Measurements from ENCODE around the gene SLC23A1.

Gene SLC23A1

GRCh38 chr5:139371482-139372435, 11.3 kb downstream of the SLC23A1 start:
- TF ChIP-seq, protein P1, sequence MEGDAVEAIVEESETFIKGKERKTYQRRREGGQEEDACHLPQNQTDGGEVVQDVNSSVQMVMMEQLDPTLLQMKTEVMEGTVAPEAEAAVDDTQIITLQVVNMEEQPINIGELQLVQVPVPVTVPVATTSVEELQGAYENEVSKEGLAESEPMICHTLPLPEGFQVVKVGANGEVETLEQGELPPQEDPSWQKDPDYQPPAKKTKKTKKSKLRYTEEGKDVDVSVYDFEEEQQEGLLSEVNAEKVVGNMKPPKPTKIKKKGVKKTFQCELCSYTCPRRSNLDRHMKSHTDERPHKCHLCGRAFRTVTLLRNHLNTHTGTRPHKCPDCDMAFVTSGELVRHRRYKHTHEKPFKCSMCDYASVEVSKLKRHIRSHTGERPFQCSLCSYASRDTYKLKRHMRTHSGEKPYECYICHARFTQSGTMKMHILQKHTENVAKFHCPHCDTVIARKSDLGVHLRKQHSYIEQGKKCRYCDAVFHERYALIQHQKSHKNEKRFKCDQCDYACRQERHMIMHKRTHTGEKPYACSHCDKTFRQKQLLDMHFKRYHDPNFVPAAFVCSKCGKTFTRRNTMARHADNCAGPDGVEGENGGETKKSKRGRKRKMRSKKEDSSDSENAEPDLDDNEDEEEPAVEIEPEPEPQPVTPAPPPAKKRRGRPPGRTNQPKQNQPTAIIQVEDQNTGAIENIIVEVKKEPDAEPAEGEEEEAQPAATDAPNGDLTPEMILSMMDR (IDR thresholded peaks at IDR 0.05; ENCODE audit: low read depth, low read length), result no peak
- no peak overlapping the region for H3K4me3 ChIP-seq (replicated peaks in 1 of 2; ENCODE audit: low read depth in 2 of 2, low read length in 2 of 2)
- no peak for DNase-seq (ENCODE audit: low read depth in 2 of 2)

GRCh38 chr5:139369181-139369580, 13.9 kb downstream of the SLC23A1 start:
- TF ChIP-seq, protein P1 (IDR thresholded peaks at IDR 0.05; ENCODE audit: low read depth, low read length), result no peak
- H3K4me3 ChIP-seq (replicated peaks in 1 of 2; ENCODE audit: low read depth in 2 of 2, low read length in 2 of 2), result no peak overlapping the region
- peak in 1 of 2 donors; percentile 63 for DNase-seq (ENCODE audit: low read depth in 2 of 2)

- DNase-seq (ENCODE audit: low read depth in 2 of 2), result peak in 1 of 2 donors; percentile 28
- no peak overlapping the region for H3K4me3 ChIP-seq (replicated peaks in 1 of 2; ENCODE audit: low read depth in 2 of 2, low read length in 2 of 2)
- TF ChIP-seq, protein P1 (IDR thresholded peaks at IDR 0.05; ENCODE audit: low read depth, low read length), result no peak
These were observed 14.5 kb downstream of the SLC23A1 start for GRCh38 chr5:139368613-139369012.

DNA sequence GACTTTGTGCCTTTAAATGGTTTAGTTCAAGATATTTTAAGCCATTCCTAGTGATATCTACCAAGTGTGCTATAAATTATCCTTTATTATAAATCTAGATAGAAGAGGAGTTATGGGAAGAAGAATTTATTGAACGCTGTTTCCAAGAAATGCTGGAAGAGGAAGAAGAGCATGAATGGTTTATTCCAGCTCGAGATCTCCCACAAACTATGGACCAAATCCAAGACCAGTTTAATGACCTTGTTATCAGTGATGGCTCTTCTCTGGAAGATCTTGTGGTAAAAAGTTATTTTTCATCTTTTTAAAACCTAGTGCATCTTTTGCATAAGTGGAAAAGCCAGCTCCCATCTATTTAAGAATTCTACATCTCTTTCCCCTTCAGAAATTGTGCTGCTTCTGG, 18.6 kb downstream of the SLC23A1 start:
- no peak for DNase-seq (ENCODE audit: low read depth in 2 of 2)
- no peak overlapping the region for H3K4me3 ChIP-seq (replicated peaks in 1 of 2; ENCODE audit: low read depth in 2 of 2, low read length in 2 of 2)
- TF ChIP-seq, protein P1 (IDR thresholded peaks at IDR 0.05; ENCODE audit: low read depth, low read length), result no peak

- H3K4me3 ChIP-seq (replicated peaks in 1 of 2; ENCODE audit: low read depth in 2 of 2, low read length in 2 of 2), result no peak overlapping the region
- TF ChIP-seq, protein P1 (IDR thresholded peaks at IDR 0.05; ENCODE audit: low read depth, low read length), result no peak
- no peak for DNase-seq (ENCODE audit: low read depth in 2 of 2)
These were observed 19.2 kb downstream of the SLC23A1 start for GRCh38 chr5:139363937-139364336.

DNA sequence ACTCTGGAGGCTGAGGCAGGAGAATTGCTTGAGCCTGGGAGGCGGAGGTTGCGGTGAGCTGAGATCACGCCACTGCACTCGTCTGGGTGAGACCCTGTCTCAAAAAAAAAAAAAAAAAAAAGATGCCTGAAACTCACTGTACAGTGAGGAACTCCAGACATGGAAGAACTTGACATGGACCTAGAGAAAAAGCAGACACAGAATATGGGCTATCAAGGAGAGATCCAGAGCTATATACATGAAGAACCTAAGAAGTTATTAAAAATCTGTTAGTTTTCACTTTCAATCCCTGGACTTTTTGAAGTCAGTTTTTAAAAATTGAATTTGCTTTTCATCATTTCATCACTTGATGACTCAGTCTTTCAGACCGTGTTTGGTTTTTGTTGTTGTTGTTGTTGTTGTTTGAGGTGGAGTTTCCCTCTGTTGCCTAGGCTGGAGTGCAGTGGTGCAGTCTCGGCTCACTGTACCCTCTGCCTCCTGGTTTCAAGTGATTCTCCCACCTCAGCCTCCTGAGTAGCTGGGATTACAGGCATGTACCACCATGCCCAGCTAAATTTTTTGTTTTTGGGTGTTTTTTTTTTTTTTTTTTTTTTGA, 21.2 kb downstream of the SLC23A1 start:
- no peak for DNase-seq (ENCODE audit: low read depth in 2 of 2)
- H3K4me3 ChIP-seq (replicated peaks in 1 of 2; ENCODE audit: low read depth in 2 of 2, low read length in 2 of 2), result no peak overlapping the region
- TF ChIP-seq, protein P1 (IDR thresholded peaks at IDR 0.05; ENCODE audit: low read depth, low read length), result no peak

All from cardiac fibroblast (primary cell).